OCI-LY7 (cell line): ENCODE measurements around the gene RPL3. TPM values are rescaled to one million over a fixed set of nuclear protein-coding genes. Genes with fewer than 3 reads are reported as not detected.

Experiments
- BruUV-seq: library from RNA; stranded (reverse); fragments of 400-500 nt; replicated peaks from 2 replicates; lab custom pipeline; 2021; lab: Mats Ljungman, UMichigan
- CTCF ChIA-PET: fragments of 300-600 bp; sonication (Branson Sonifier 250); formaldehyde crosslinking; loops from one replicate; lab custom pipeline; 2022; ENCODE audit warnings: antibody characterized with exemption; ENCODE audit not compliant: unreplicated experiment; lab: Charles Lee
- POLR2A ChIA-PET: fragments of 300-600 bp; sonication (Branson Sonifier 250); formaldehyde crosslinking; loops from one replicate; lab custom pipeline; 2022; ENCODE audit warnings: antibody characterized with exemption; lab: Charles Lee
- DNase-seq: peaks from one replicate; pipeline ENCODE4 v3.0.0-alpha.2; 2015; ENCODE audit warnings: low spot score
- H2AFZ ChIP-seq: fragments of 200-600 bp; sonication (generic), shearing (Covaris generic); 2 replicates; pipeline ENCODE4 v1.6.1; 2014; ENCODE audit warnings: mild to moderate bottlenecking, antibody characterized with exemption, low read length, moderate library complexity
- H3K27ac ChIP-seq: fragments of 200-600 bp; sonication (generic); 2 replicates; pipeline ENCODE4 v1.5.1; 2014; ENCODE audit warnings: mixed run types, low read depth, mild to moderate bottlenecking, moderate library complexity, low read length, inconsistent platforms; ENCODE audit not compliant: poor library complexity, severe bottlenecking
- H3K36me3 ChIP-seq: fragments of 200-600 bp; sonication (generic); 2 replicates; pipeline ENCODE4 v1.6.1; 2014; ENCODE audit warnings: mild to moderate bottlenecking, antibody characterized with exemption, low read length, moderate library complexity, mixed read lengths; ENCODE audit not compliant: insufficient read depth
- H3K4me1 ChIP-seq: fragments of 200-600 bp; sonication (generic); 2 replicates; pipeline ENCODE4 v1.5.1; 2014; ENCODE audit warnings: mild to moderate bottlenecking, low read length; ENCODE audit not compliant: insufficient read depth, poor library complexity, severe bottlenecking
- H3K4me2 ChIP-seq: fragments of 200-600 bp; sonication (generic); 2 replicates; pipeline ENCODE4 v1.6.1; 2014; ENCODE audit warnings: mild to moderate bottlenecking, low read length
- H3K4me3 ChIP-seq: fragments of 200-600 bp; sonication (generic); 2 replicates; pipeline ENCODE4 v1.5.1; 2014; ENCODE audit warnings: mild to moderate bottlenecking, low read depth, low read length; ENCODE audit not compliant: poor library complexity, severe bottlenecking
- H3K79me2 ChIP-seq: fragments of 200-600 bp; sonication (generic); 2 replicates; pipeline ENCODE4 v1.6.1; 2016; ENCODE audit warnings: low read depth, mild to moderate bottlenecking, low read length, moderate library complexity, mixed read lengths; ENCODE audit not compliant: insufficient read depth
- H3K9me2 ChIP-seq: fragments of 200-600 bp; sonication (generic); 2 replicates; pipeline ENCODE4 v1.6.1; 2016; ENCODE audit warnings: mild to moderate bottlenecking, low read length, mixed read lengths; ENCODE audit not compliant: insufficient read depth
- H3K9me3 ChIP-seq: fragments of 200-600 bp; sonication (generic); 2 replicates; pipeline ENCODE4 v1.6.1; 2014; ENCODE audit warnings: mild to moderate bottlenecking, mixed run types, low read length, mixed read lengths
- H4K20me1 ChIP-seq: fragments of 200-600 bp; sonication (generic); 2 replicates; pipeline ENCODE4 v1.6.1; 2014; ENCODE audit warnings: mild to moderate bottlenecking, antibody characterized with exemption, low read length, moderate library complexity, mixed read lengths; ENCODE audit not compliant: insufficient read depth
- EZH2phosphoT487 ChIP-seq: fragments of 200-600 bp; sonication (generic); IDR thresholded peaks from 2 replicates; pipeline ENCODE4 v1.6.1; 2018; ENCODE audit warnings: low read depth, borderline replicate concordance, mild to moderate bottlenecking, mixed run types, antibody characterized with exemption, low read length, moderate library complexity, mixed read lengths
- intact Hi-C: fragments of 100-400 bp; cut with micrococcal nuclease; formaldehyde crosslinking; loops from one replicate; pipeline ENCODE4 v1.10.0; 2022; ENCODE audit not compliant: unreplicated experiment
- total RNA-seq, 2 experiments: library from RNA; depleted of rRNA in 1 of 2; stranded (reverse); fragments of >200 nt in 1 of 2; shearing (Covaris generic) in 1 of 2; gene quantifications; 2 replicates each; pipeline ENCODE4 v1.2.3, GENCODE V29; 2014 to 2022
- TF ChIP-seq, protein P1 (sequence below): fragments of 200-600 bp; sonication (generic); conservative IDR thresholded peaks from 2 replicates; pipeline ENCODE4 v1.5.1; 2014; ENCODE audit warnings: mild to moderate bottlenecking, antibody characterized with exemption, low read length, moderate library complexity, mixed read lengths

Gene RPL3
- total RNA-seq, 2 experiments from 2014 or later: 2,313 to 2,457 TPM

DNA sequence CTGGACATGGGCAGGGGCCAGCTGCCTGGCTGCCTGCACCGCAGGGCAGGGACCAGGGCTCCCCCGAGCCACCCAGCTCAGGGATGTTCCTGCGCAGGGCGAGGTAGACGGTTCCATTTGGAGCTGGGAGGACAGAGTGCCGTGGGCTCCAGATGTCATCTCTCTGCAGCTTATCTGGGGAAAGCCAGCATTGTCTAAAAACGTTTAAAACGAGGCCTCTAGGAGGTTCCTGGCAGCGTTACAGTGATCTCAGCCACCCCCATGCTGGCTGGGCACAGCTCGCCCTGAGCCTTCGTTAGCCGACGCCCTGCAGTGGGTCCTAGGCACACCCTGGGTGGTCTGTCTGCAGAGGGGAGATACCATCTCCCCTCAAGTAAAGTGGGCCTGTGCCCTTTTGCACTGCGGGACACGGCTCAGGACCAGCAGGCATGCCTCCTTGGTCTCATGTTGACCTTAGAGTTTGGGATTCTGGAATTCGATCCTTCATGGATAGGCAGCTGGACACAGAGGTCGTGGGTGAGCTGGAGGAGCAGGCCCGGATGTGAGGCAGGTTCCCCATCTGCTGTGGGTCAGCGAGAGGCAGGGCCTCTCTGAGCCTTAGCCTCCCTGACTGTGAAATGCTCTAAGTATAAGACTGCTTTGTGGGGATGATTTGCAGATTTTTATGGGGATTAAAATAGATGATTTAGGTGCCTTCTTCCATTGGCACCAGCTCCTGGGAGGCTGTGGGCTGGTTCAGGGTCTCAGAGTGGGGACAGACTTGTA is 44.5 kb upstream of the RPL3 start:
- H3K79me2 ChIP-seq: no peaks in the 10 kb centered on the region
- no peak overlapping the region for H3K27ac ChIP-seq
- no TSS peak for BruUV-seq
- no peaks in the 10 kb centered on the region for H4K20me1 ChIP-seq
- no peaks in the 10 kb centered on the region for H3K36me3 ChIP-seq
- intact Hi-C loops: no loop called here
- TF ChIP-seq, protein P1, sequence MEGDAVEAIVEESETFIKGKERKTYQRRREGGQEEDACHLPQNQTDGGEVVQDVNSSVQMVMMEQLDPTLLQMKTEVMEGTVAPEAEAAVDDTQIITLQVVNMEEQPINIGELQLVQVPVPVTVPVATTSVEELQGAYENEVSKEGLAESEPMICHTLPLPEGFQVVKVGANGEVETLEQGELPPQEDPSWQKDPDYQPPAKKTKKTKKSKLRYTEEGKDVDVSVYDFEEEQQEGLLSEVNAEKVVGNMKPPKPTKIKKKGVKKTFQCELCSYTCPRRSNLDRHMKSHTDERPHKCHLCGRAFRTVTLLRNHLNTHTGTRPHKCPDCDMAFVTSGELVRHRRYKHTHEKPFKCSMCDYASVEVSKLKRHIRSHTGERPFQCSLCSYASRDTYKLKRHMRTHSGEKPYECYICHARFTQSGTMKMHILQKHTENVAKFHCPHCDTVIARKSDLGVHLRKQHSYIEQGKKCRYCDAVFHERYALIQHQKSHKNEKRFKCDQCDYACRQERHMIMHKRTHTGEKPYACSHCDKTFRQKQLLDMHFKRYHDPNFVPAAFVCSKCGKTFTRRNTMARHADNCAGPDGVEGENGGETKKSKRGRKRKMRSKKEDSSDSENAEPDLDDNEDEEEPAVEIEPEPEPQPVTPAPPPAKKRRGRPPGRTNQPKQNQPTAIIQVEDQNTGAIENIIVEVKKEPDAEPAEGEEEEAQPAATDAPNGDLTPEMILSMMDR: no peak
- TF ChIP-seq EZH2phosphoT487: no peak
- H3K4me3 ChIP-seq: no peak overlapping the region
- H3K4me2 ChIP-seq: no peak overlapping the region
- no peak overlapping the region for H2AFZ ChIP-seq
- no peaks in the 10 kb centered on the region for H3K9me3 ChIP-seq
- H3K4me1 ChIP-seq: peaks cover 9% of the 10 kb centered on the region
- no peak for DNase-seq
- ChIA-PET CTCF (no interaction called here), POLR2A (interaction anchor here (0.6 kb wide), 1 partner anchor 107 kb away, joined by 3 read pairs; no protein-coding TSS in a partner anchor)
- no peaks in the 10 kb centered on the region for H3K9me2 ChIP-seq

DNA sequence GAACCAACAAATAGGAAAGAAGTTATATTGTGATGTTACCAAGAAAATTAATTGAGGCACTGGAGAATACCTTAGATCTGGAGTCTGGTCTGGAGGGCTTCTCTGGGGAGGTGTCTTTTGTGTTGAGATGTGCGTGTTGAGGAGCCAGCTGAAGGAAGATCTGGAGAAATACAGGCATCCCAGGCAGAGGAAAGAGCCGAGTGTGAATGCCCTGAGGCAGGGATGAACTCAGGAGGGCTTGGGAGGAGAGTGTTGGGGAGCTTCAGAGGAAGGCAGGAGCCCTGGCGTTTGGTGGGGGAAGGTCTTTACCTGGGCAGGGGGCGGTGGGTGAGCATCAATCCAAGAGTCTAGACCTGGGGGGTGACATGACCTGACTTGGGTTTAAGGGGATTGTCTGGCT is 43.5 kb upstream of the RPL3 start:
- TF ChIP-seq, protein P1: no peak
- no peak for TF ChIP-seq EZH2phosphoT487
- no peak overlapping the region for H2AFZ ChIP-seq
- POLR2A ChIA-PET: interaction anchor here (0.6 kb wide), 1 partner anchor 30 kb away, joined by 3 read pairs; no protein-coding TSS in a partner anchor
- H3K27ac ChIP-seq: no peak overlapping the region
- H4K20me1 ChIP-seq: no peaks in the 10 kb centered on the region
- H3K4me3 ChIP-seq: no peak overlapping the region
- BruUV-seq: no TSS peak
- CTCF ChIA-PET: no interaction called here
- no peaks in the 10 kb centered on the region for H3K9me3 ChIP-seq
- DNase-seq: no peak
- no peaks in the 10 kb centered on the region for H3K79me2 ChIP-seq
- H3K4me1 ChIP-seq: peaks cover 9% of the 10 kb centered on the region
- H3K4me2 ChIP-seq: no peak overlapping the region
- no peaks in the 10 kb centered on the region for H3K36me3 ChIP-seq
- intact Hi-C loops: no loop called here
- H3K9me2 ChIP-seq: no peaks in the 10 kb centered on the region

DNA sequence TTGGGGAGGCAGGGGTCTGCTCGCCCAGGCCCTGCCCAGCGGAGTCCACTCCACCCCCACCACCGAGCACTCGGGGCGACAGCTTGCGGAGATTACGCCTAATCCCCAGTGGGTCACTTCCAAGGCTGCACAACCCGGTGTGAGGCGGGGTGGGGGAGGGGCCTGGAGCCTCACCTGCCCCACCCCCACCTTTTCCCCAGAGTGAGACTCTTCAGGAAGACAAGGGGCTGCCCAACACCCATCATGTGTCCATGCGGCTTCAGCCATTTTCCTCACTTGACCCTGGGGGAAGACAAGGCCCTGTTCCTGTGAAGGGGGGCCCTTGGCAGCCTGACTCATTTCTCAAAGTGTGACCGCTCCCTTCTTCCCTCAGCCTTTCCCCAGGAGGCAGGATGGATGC is 42.8 kb upstream of the RPL3 start:
- CTCF ChIA-PET: interaction anchor here (0.7 kb wide), 1 partner anchor 15 kb away, joined by 3 read pairs; no protein-coding TSS in a partner anchor
- H4K20me1 ChIP-seq: no peaks in the 10 kb centered on the region
- H2AFZ ChIP-seq: no peak overlapping the region
- no peaks in the 10 kb centered on the region for H3K9me2 ChIP-seq
- POLR2A ChIA-PET: interaction anchor here (0.6 kb wide), 1 partner anchor 31 kb away, joined by 3 read pairs; no protein-coding TSS in a partner anchor
- no TSS peak for BruUV-seq
- peaks cover 9% of the 10 kb centered on the region for H3K4me1 ChIP-seq
- no peak overlapping the region for H3K4me2 ChIP-seq
- intact Hi-C loops: no loop called here
- H3K9me3 ChIP-seq: no peaks in the 10 kb centered on the region
- no peaks in the 10 kb centered on the region for H3K79me2 ChIP-seq
- H3K27ac ChIP-seq: no peak overlapping the region
- H3K4me3 ChIP-seq: no peak overlapping the region
- no peak for DNase-seq
- TF ChIP-seq, protein P1: no peak
- no peak for TF ChIP-seq EZH2phosphoT487
- no peaks in the 10 kb centered on the region for H3K36me3 ChIP-seq
